LNCaP clone FGC (cell line): Measurements from ENCODE around the gene AMPD2.

Experiments
- DNase-seq: peaks from one replicate; pipeline ENCODE4 v3.0.0-alpha.2; 2011; ENCODE audit warnings: low read depth
- H3K4me3 ChIP-seq: 2 replicates; pipeline ENCODE4 v1.5.1; 2011; ENCODE audit warnings: mild to moderate bottlenecking, low read depth, low read length, control low read depth
- TF ChIP-seq, protein P1 (sequence below): IDR thresholded peaks from 2 replicates; pipeline ENCODE4 v1.5.1; 2012; ENCODE audit warnings: mild to moderate bottlenecking; ENCODE audit not compliant: control insufficient read depth, insufficient read depth; ENCODE audit errors: extremely low read depth

AMPD2 gene

DNA sequence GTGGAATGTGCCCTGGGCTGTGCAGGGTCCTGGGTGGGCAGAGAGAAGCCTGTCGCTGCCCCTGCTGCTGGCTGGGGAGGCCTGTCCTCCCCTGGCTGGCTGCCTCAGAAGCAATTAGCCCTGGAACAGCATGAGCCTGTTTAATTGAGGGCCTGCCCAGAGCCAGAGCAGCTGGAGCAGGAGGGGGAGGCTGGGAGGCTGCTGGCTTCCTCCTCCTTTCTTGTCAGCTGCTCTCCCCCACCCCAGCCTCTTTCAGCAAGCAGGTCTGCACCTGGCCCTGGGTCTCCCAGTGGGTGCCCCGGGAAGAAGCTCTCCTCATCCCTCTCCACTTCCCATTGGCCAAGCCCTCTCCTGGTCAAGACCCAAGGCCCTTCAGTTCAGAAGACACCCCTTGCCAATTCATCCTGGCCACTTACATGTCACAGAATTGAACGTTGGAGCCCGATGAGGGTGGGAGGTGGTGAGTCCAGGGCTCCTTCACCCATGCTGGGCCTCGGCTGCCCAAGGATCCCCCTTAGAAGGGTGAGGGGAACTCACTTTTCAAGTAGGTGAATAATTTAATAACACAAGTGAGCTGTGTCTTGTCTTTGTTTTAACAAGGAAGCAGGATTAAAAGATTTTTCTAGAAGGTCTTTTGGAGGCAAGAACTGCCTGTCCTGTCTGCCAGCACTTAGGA is 13.2 kb downstream of the AMPD2 start:
- TF ChIP-seq, protein P1, sequence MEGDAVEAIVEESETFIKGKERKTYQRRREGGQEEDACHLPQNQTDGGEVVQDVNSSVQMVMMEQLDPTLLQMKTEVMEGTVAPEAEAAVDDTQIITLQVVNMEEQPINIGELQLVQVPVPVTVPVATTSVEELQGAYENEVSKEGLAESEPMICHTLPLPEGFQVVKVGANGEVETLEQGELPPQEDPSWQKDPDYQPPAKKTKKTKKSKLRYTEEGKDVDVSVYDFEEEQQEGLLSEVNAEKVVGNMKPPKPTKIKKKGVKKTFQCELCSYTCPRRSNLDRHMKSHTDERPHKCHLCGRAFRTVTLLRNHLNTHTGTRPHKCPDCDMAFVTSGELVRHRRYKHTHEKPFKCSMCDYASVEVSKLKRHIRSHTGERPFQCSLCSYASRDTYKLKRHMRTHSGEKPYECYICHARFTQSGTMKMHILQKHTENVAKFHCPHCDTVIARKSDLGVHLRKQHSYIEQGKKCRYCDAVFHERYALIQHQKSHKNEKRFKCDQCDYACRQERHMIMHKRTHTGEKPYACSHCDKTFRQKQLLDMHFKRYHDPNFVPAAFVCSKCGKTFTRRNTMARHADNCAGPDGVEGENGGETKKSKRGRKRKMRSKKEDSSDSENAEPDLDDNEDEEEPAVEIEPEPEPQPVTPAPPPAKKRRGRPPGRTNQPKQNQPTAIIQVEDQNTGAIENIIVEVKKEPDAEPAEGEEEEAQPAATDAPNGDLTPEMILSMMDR: no peak
- H3K4me3 ChIP-seq: no peak overlapping the region
- peak; percentile 71 for DNase-seq

DNA sequence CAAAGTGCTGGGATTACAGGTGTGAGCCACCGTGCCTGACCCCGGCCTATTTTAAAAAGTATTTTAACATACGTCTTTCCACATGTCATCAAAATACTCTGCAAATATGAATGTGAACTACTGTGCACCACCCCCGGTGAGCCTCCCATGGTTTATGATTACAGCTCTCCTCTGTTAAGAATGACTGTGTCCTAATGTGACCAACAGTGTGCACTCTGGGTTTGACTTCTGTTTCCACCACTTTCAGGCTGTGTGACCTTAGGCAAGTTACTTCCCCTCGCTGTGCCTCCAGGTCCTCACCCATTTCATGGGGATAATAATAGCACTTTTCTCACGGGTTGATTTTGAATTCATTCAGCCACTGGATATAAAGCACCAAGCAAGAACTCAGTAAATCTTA is 14.7 kb downstream of the AMPD2 start:
- TF ChIP-seq, protein P1: no peak
- H3K4me3 ChIP-seq: no peak overlapping the region
- no peak for DNase-seq

DNA sequence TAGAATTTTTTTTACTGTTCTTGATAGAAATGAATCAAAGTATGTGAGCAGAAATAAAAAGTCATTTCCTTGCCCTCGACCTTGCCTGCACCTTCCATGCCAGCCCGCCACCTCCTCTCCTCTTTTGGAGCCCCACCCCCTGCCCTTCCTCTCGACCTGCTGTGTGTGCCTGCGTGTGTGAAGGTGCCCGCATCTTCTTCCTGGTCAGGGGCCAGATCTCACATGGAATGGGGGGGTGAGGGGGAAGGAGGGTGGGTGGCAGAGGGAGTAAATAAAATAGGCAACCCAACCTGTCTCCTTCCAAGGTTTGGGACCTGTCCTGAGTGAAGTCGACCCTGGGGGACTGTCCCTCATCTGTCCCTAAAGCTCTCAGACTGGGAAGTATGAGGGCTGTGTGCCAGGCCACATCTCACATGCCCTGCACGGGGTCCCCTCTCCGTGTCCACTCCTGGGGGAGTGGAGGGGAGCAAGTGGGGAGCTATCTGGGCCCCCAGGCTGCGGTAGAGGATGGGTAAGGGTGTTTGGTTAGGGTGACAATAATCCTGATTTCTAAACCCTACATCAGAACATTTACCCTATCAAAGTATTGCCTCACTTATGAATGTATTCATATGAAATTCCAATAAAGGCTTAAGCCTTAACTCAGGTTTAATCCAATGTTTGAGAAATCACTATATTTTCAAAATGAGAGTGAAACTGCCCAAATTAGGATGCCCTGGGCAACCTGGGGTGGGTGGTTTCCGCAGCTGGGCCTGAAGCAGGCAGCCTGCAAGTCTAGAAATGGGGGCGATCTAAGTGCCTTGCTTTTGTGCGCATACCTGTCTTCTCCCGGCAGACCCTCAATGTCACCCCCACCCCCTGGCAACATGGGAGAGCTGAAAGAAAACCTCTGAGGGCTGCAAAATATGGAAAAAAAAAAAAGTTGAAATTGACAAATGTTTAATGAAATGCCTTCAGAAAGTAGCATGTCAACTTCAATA is 15.4 kb downstream of the AMPD2 start:
- no peak for DNase-seq
- TF ChIP-seq, protein P1: no peak
- H3K4me3 ChIP-seq: no peak overlapping the region

DNA sequence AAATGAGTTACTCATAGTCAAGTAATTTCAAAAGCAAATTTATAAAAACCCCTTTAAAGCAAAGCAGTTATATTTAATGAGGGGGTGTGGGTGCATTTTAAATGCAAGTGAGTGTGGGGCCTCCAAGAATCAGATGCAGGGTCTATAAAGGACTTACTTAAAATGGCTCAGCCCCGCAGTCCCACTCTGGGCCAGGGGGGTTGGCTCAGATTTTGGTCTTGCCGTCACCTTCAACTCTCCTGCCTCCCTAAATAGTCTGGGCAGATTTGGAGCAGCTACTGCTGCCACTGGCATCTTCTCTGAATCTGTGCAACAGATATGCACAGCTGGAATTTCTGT is 16.2 kb downstream of the AMPD2 start:
- TF ChIP-seq, protein P1: no peak
- DNase-seq: no peak
- H3K4me3 ChIP-seq: no peak overlapping the region

DNA sequence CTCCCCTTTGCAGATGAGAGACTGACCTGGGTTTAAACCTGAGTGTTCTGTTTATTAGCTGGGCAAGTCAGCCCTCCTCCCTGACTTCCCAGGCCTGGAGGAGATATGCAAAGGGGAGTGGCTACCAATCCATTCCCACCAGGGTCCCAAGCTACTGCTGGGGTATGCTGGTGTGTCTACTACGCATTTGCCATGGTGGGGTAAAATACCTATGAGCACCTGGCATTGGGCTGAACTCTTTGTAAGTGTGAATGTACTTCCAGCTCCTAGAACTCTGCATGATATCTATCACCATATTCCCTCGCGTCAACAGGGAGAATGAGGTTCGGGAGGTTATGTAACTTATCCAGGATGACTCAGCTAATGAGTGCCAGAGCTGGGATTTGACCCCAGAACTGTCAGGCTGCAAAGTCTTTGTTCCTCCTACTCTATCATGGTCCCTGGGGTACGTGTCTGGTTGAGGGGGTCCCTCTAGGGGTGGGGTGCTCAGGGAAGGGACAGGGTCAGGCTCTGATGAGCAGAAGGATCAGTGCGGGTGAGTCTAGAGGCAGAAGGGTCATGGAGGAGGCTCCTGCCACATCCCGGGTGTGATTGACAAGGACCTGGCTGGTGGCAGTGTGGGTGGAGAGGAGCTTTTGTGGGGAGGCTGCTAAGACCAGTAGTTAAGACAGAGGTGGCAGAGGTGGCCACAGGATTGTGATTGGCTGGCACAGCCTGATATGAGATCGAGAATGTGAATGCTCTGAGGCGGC is 16.7 kb downstream of the AMPD2 start:
- TF ChIP-seq, protein P1: no peak
- H3K4me3 ChIP-seq: no peak overlapping the region
- no peak for DNase-seq

DNA sequence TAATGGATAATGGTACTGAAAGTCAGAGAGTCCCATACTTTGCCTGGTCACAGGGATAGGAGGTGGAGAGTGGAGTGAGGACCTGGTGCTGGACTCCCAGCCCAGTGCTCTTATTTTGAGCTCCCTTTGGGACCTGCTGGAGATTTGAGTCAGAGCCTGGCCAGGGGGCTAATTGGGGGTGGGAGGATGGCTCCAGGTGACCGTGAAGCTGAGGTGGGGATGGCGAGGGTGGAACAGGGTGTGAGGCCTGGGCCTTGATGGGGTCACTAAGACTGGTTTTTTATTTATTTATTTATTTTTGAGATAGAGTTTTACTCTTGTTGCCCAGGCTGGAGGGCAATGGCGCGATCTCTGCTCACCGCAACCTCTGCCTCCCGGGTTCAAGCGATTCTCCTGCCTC is 17.8 kb downstream of the AMPD2 start:
- no peak for DNase-seq
- TF ChIP-seq, protein P1: no peak
- H3K4me3 ChIP-seq: no peak overlapping the region
